ENCODE data around the gene F9. TPM values are rescaled to one million over a fixed set of nuclear protein-coding genes. Genes with fewer than 3 reads are reported as not detected.
"Not testable (repeated sequence)": the region's sequence is repeated elsewhere in the genome, so short reads cannot be mapped to it uniquely, and the experiment has no call there.

F9 gene
- polyA plus RNA-seq (ENCODE audit: insufficient read length) = not detected
- long read RNA-seq, donor 1 = 0 reads
- long read RNA-seq, donor 2 = 0 reads
- long read RNA-seq, donor 3 = 0 reads
- long read RNA-seq, donor 4 = 0 reads
- long read RNA-seq, donor 5 = 0 reads
- long read RNA-seq, donor 6 = 0 reads
- long read RNA-seq, donor 7 = 0 reads
- long read RNA-seq, donor 8 = 0 reads

DNA sequence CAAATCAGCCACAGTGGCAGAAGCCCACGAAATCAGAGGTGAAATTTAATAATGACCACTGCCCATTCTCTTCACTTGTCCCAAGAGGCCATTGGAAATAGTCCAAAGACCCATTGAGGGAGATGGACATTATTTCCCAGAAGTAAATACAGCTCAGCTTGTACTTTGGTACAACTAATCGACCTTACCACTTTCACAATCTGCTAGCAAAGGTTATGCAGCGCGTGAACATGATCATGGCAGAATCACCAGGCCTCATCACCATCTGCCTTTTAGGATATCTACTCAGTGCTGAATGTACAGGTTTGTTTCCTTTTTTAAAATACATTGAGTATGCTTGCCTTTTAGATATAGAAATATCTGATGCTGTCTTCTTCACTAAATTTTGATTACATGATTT is at the start of gene F9:
TSS of gene F9 (plus strand) at position 190 of the 400 bp plus-strand sequence. CDS start at position 216, 26 bp downstream.
- DNase-seq = no peak

DNA sequence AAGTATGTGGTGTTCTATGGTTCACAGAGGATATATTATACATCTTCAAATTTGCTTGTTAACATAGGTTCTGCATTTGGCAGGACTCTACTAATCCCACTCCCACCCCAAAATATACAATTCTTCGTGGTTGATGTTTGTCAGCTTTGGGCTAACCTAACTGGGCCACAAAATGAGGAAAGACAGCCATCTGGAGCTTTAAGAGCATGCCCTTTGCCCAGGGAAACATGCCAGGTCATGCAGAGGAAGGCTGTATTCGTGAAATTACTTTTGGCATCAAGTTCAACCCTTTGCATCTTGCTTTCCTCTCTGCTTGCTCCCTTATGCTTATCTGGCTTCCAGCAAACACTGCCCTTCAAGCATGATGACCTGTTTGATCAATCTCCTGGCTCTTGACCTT is 46.8 kb upstream of the F9 start:
- no peak for DNase-seq

DNA sequence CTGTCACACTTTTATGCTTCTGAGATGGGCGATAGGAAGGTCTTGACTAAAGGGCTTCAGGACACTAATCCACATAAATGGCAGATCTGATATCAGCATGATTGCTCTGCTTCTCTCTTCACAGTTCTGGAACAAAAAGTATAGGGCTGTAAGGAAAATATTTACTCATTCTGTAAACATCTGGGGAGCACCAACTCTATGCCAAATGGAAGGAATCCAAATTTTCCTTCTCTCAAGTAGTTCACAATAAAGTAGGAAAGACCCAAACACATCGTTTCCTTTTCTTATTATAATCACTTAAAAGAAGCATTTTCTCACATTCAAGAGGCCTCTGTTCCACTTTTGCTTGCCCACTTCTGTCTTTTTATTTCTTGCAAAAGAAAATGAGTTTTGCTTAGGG is 45.9 kb upstream of the F9 start:
- DNase-seq = no peak

DNA sequence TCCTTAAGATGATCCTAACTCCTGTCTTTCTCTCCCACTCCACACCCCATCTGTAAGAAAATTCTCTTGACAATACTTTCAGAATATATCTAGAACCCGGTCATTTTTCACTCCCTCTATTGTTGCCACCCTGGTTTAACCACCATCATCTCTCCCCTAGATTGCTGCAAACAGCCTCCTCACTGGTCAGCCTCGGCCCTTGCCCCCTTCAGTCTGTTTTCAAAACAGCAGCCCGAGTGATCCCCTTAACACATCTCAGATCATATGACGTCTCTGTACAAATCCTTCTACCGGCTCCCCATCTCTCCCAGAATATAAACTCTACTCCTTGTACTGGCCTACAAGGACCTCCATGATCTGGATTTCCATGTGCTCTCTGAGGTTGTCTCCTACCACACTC is 35.2 kb upstream of the F9 start:
- no peak for DNase-seq

DNA sequence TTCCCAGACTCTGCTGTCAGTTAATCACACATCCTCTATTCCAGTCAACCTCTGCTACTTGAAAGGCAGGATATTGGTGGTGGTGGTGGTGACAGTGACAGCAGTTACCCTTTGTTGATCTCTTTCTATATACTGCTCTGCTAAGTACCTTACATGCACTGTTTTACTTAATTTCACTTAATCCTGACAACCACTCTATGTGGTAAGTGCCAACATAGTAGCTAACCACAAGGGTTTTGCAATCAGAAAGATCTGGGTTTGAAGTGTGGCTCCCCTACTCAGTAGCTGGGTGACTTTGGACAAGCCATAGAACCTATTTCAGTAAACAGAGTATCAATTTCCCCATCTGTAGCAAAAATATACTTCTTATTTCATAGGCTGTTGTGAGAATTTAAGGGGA is 24.2 kb upstream of the F9 start:
- DNase-seq = no peak

GRCh38 chrX:139508099-139508498 is 22.4 kb upstream of the F9 start:
- no peak for DNase-seq

DNA sequence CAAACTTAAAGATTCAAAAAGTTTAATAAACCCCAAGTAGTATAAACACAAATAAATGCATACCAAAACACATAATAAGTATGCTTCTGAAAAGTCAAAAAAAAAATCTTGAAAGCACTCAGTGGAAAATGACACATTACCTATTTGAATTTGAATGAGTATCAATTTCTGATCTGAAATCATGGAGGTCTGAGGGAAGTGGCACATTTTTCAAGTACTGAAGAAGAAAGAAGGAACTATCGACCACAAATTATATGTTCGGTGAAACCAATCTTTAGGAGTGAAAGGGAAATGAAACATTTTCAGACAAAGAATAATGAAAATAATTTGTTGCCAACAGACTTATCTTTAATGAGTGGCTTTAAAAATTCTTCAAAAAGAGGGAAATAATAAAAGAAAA is 12.1 kb upstream of the F9 start:
- no peak for DNase-seq

DNA sequence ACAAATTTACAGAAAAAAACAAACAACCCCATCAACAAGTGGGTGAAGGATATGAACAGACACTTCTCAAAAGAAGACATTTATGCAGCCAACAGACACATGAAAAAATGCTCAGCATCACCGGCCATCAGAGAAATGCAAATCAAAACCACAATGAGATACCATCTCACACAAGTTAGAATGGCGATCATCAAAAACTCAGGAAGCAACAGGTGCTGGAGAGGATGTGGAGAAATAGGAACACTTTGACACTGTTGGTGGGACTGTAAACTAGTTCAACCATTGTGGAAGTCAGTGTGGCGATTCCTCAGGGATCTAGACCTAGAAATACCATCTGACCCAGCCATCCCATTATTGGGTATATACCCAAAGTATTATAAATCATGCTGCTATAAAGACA is 1.7 kb upstream of the F9 start:
- DNase-seq = not testable (repeated sequence)

GRCh38 chrX:139532834-139533233 is 2.3 kb downstream of the F9 start:
- DNase-seq = no peak

DNA sequence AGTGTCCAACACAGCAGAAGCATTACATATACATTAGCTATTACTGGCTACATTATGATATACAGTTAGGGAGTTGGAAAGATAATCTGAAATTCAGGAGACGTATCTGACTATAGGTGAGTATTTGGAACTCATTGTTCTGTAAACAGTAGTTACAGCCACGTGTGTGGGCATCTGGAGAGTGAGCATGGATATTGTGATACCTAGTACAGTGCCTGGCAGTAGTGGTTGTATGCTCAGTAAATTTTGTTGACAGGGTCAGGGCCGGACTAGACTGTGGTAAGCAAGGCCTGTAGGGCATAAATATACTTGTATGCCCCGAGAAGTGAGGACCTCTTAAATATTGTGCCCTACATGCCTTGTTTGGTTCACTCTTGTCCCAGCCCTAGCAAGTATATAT is 2.9 kb downstream of the F9 start:
- no peak for DNase-seq

DNA sequence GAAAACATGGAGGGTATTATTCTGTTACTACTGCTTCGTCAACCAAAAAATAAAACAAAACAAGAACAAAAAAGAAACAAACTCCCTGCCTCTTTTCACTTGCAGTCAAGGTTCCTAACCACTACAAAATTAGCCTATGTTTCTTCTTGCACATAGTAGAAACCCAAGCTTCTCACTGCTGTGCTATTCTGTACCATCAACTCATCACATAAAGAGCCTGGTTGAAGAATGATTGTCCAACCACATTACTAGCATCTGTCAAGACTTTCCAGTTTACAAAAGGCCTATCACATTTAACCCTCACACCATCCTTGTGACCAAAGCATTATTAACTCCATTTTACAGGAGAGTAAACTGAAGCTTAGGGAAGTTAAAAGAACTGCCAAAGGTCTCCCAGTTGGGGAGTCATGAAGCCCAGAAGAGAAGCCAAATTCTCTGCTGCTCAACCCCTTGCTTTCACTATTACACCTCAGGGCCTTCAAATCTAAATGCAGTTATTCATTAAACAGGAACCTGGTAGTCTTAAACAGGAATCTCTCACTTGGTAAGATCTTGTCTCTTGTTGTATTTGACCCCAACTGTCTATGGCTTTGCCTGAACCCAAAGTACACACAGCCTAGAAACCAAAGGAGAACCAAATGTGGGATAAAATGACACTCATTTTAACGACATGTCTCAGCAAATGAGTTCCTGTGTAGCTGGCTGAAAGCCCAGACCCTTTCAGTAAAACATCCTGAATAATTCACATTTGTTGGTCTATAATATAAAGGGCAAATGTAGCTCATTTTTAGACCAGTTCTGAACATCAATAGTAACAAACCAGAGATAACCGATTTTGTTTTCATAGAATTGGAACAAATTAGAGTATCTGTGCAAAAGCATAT is 8.6 kb downstream of the F9 start:
- peak; percentile 15 for DNase-seq

DNA sequence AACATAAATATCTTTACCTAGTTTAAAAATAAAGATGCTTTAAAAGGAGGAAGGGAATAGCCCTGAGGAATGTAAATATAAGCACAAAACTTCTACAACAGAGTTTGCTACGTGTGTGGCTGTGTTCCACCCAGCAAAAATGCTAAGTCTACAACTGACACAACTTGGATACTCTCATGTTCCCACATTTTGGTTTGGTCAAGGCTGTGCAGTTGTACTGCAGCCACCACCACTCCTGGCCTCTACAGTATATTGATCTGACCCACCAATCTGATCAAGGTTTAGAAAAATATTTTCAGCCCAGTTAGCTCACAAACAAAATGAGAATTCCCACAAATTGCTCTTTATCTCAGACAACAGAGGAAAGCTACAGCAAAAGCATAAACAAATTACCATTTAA is 12.1 kb downstream of the F9 start:
- no peak for DNase-seq

- DNase-seq = no peak
These were observed 13.4 kb downstream of the F9 start for GRCh38 chrX:139543920-139544319.

DNA sequence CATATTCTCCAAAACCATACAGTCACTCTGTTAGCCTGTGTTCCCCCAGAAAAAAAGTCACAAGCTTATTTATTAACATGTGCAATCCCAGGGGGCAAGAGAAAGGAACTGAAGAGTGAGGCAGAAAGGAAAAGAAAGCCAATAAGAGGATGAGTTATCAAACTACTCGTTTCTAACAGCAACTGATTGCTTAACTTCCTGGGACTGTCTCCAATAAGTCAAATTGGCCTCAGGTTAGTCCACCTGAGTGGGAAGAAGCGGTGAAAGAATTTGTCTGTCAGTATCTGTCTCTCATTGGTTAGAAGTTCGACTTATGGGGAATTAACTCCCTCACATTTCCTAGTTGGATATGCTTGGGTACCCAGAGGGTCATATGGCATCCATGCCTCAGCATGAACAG is 14.1 kb downstream of the F9 start:
- no peak for DNase-seq

GRCh38 chrX:139554376-139554775 is 23.8 kb downstream of the F9 start:
- DNase-seq = no peak

- no peak for DNase-seq
These were observed 24.6 kb downstream of the F9 start for GRCh38 chrX:139554991-139555675.

DNA sequence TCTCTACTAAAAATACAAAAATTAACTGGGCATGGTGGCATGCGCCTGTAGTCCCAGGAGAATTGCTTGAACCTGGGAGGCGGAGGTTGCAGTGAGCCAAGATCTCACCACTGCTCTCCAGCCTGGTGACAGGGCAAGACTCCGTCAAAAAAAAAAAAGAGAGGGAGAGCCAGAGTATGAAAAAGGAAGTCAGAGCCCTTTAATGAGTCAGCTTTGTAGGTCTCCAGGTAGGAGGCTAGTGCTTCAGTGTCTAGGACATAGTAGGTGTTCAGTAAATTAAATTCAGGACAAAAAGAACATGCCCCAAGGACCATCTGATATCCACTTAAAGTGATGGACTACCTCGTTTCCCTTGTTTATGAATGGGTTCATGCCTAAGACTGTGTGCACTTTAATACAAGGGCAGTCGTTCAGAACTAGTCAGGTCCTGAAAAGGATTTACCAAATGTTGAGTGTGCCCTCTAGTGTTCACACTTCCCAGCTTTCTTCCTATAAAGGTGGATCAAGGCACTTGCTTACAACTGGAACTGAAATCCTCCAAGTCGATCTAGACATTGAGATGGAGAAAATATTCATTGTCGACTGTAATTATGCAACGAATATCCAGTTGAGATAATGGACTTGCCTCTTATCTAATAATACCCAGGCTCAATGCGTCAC is 29.0 kb downstream of the F9 start:
- DNase-seq = peak; percentile 68

- DNase-seq = no peak
These were observed 29.7 kb downstream of the F9 start for GRCh38 chrX:139560221-139560620.

DNA sequence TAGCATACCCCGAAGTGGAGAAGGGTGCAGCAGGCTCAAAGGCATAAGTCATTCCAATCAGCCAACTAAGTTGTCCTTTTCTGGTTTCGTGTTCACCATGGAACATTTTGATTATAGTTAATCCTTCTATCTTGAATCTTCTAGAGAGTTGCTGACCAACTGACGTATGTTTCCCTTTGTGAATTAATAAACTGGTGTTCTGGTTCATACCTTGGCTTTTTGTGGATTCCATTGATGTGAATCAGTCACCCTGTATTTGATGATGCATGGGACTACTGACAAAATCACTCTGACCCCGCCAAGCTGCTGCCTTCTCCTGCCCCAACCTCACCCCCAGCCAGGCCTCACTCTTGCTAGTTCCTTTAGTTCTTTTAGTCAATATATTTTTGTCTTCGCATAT is 32.7 kb downstream of the F9 start:
- DNase-seq = no peak

- DNase-seq = no peak
These were observed 36.4 kb downstream of the F9 start for GRCh38 chrX:139566981-139567380.

DNA sequence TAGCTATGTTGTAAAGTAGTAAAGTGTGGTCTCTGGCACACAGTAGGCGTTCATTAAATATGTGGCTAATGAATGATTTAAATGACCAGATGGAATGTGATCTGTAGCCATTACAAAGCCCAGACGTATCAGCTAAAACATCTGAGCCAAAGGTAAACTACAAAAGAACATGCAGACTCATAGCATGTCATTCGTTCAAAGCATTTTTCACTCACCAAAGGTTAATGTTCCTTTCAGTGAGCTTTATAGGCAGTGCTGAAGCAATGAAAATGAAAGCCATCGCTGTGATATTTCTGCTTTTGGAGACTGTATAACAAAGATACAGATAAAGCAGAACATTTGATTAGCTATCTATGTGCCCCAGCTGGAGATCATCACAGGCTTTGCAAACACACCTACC is 50.5 kb downstream of the F9 start:
- no peak for DNase-seq

DNA sequence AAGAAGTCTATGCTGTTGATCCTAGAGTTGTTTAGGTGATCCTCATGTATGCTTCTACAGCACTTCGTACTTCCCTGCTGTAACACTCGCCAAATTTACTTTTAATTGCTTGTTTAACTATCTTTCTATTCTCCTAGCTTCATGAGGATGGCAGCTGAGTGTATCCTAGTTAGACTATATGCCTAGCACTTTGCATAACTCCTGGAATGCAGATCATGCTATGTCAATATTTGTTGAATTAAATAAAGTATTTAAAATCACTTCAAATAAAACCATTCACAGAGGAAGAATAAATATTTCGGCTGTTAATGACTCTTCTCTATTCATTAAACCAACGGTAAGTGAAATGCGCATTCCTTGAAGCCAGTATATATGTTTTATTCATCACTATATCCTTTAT is 55.1 kb downstream of the F9 start:
- DNase-seq = no peak

GRCh38 chrX:139596068-139596467 is 65.5 kb downstream of the F9 start:
- no peak for DNase-seq

All from left kidney (tissue), 8 donors.